CD8-positive, alpha-beta memory T cell (primary cell): Measurements from ENCODE around the gene BID. TPM values are rescaled to one million over a fixed set of nuclear protein-coding genes. Genes with fewer than 3 reads are reported as not detected.
A peak's percentile ranks its signal among the peaks of the same experiment; 100 is the strongest.

ENCODE experiments used
- CTCF ChIA-PET: fragments of 350-600 bp; sonication (Branson Sonifier 250); formaldehyde crosslinking; loops from one replicate; lab custom pipeline; 2021; ENCODE audit warnings: antibody characterized with exemption; lab: Charles Lee
- POLR2A ChIA-PET: fragments of 350-600 bp; sonication (Branson Sonifier 250); formaldehyde crosslinking; loops from one replicate; lab custom pipeline; 2021; ENCODE audit warnings: antibody characterized with exemption; lab: Charles Lee
- DNase-seq, 5 donors: peaks; one replicate each; pipeline versions ENCODE4 v3.0.0 to v3.0.0-alpha.2; 2020 to 2022; ENCODE audit warnings: mixed read lengths in 1 of 5
- H3K27ac ChIP-seq: one replicate; pipeline ENCODE4 v1.7.0; 2013; ENCODE audit warnings: low read depth, mild to moderate bottlenecking, low read length, moderate library complexity
- H3K27me3 ChIP-seq: 2 replicates; pipeline ENCODE4 v1.7.0; 2013; ENCODE audit warnings: low read length, mild to moderate bottlenecking; ENCODE audit not compliant: insufficient read depth, poor library complexity, severe bottlenecking
- H3K36me3 ChIP-seq: 2 replicates; pipeline ENCODE4 v1.7.0; 2013; ENCODE audit warnings: mild to moderate bottlenecking, low read length, moderate library complexity; ENCODE audit not compliant: insufficient read depth
- H3K4me1 ChIP-seq: 2 replicates; pipeline ENCODE4 v1.7.0; 2013; ENCODE audit warnings: mild to moderate bottlenecking, low read length, moderate library complexity; ENCODE audit not compliant: insufficient read depth
- H3K4me3 ChIP-seq: 2 replicates; pipeline ENCODE4 v1.7.0; 2013; ENCODE audit warnings: mild to moderate bottlenecking, low read length
- H3K9me3 ChIP-seq: 2 replicates; pipeline ENCODE4 v1.7.0; 2013; ENCODE audit warnings: mild to moderate bottlenecking, low read length
- H3K27ac Mint-ChIP-seq, 8 donors: one replicate each; pipeline ENCODE4 v1.8.0; 2020 to 2021; ENCODE audit warnings: mixed read lengths in 8 of 8, mild to moderate bottlenecking in 6 of 8, inconsistent platforms in 3 of 8, moderate library complexity in 3 of 8
- H3K27me3 Mint-ChIP-seq, 2 donors: one replicate each; pipeline ENCODE4 v1.8.0; 2020 to 2021; ENCODE audit warnings: mixed read lengths in 2 of 2, mild to moderate bottlenecking in 1 of 2, moderate library complexity in 1 of 2
- H3K36me3 Mint-ChIP-seq, 3 donors: one replicate each; pipeline ENCODE4 v1.8.0; 2020 to 2021; ENCODE audit warnings: mixed read lengths in 3 of 3, inconsistent platforms in 1 of 3, mild to moderate bottlenecking in 1 of 3
- H3K4me1 Mint-ChIP-seq, 3 donors: one replicate each; pipeline ENCODE4 v1.8.0; 2020 to 2021; ENCODE audit warnings: mixed read lengths in 3 of 3, inconsistent platforms in 1 of 3, mild to moderate bottlenecking in 1 of 3
- H3K4me3 Mint-ChIP-seq, 7 donors: one replicate each; pipeline ENCODE4 v1.8.0; 2020 to 2021; ENCODE audit warnings: mixed read lengths in 7 of 7, mild to moderate bottlenecking in 6 of 7, moderate library complexity in 4 of 7, inconsistent platforms in 2 of 7
- H3K9me3 Mint-ChIP-seq, 5 donors: one replicate each; pipeline ENCODE4 v1.8.0; 2020 to 2022; ENCODE audit warnings: mixed read lengths in 5 of 5, mild to moderate bottlenecking in 3 of 5, moderate library complexity in 2 of 5, inconsistent platforms in 1 of 5
- polyA plus RNA-seq: library from polyadenylated mRNA; unstranded; fragments of 300-500 nt; fragmentation: Illumina TruSeq; gene quantifications from one replicate; pipeline ENCODE4 v1.2.3, GENCODE V29; 2021
- total RNA-seq, 2 experiments: library from RNA; stranded (reverse); gene quantifications; one replicate each; pipeline ENCODE4 v1.2.3, GENCODE V29; 2021

BID gene
- total and polyA plus RNA-seq, 3 experiments from 2014 or later: 11.5 to 72.5 (median 14.1) TPM

GRCh38 chr22:17694752-17695151 lies 79.5 kb downstream of the BID start:
- Mint-ChIP-seq H3K27ac (peak overlapping the region in 2 of 8 donors; percentile 15 to 33), H3K4me3 (no peak overlapping the region), H3K36me3 (peaks cover 0 to 50% (median 17%) of the 10 kb centered on the region in 3 donors), H3K4me1 (peaks cover 7 to 12% (median 9%) of the 10 kb centered on the region in 3 donors), H3K9me3 (no peaks in the 10 kb centered on the region), H3K27me3 (no peaks in the 10 kb centered on the region)
- DNase-seq: no peak
- CTCF ChIA-PET: no interaction called here
- no peaks in the 10 kb centered on the region for H3K9me3 ChIP-seq
- no peaks in the 10 kb centered on the region for H3K27me3 ChIP-seq
- H3K4me1 ChIP-seq: no peaks in the 10 kb centered on the region
- H3K36me3 ChIP-seq: peaks cover 3% of the 10 kb centered on the region
- POLR2A ChIA-PET: no interaction called here
- no peak overlapping the region for H3K27ac ChIP-seq
- H3K4me3 ChIP-seq: no peak overlapping the region

DNA sequence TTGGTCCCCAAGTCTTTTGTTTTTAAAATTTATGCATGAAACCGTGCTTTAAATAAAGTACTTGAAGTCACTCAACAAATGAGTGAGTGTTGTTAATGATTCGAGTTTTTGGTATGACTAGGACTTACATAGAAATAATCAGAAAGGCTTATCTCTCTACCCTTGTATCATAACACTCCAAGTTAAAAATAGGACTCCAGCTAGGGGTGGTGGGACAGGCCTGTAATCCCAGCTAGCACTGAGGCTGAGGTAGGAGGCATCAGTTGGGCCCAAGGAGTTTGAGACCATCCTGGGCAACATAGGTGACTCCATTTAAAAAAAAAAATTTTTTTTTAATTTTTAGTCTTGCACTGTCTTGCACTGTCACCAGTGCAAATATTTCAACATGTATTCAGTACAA lies 80.1 kb downstream of the BID start:
- H3K4me1 ChIP-seq: no peaks in the 10 kb centered on the region
- H3K27me3 ChIP-seq: no peaks in the 10 kb centered on the region
- no peak overlapping the region for H3K27ac Mint-ChIP-seq
- no peak for DNase-seq
- H3K4me1 Mint-ChIP-seq: peaks cover 7 to 12% (median 7%) of the 10 kb centered on the region in 3 donors
- H3K27ac ChIP-seq: no peak overlapping the region
- no peak overlapping the region for H3K4me3 Mint-ChIP-seq
- H3K9me3 Mint-ChIP-seq: no peaks in the 10 kb centered on the region
- no peaks in the 10 kb centered on the region for H3K27me3 Mint-ChIP-seq
- no peak overlapping the region for H3K4me3 ChIP-seq
- POLR2A ChIA-PET: no interaction called here
- H3K9me3 ChIP-seq: no peaks in the 10 kb centered on the region
- H3K36me3 Mint-ChIP-seq: peaks cover 0 to 49% (median 14%) of the 10 kb centered on the region in 3 donors
- peaks cover 3% of the 10 kb centered on the region for H3K36me3 ChIP-seq
- CTCF ChIA-PET: no interaction called here

DNA sequence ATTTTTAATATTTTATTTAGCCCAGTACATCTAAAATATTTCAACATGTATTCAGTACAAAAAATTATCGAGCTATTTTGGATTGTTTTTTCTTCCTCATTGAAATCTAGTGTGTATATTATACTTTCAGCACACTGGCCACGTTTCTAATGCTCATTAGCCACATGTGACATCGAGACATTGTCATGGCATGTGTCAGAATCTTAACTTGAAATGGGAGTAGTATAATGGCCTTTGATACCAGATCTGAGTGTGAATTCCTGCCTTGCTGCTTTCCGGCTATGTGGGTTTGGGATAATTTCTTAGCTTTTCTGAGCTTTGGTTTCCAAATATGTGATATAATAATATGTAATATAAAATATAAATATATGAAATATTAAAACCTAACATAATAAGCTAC lies 81.4 kb downstream of the BID start:
- DNase-seq: no peak
- Histone ChIP-seq H3K27me3 (no peaks in the 10 kb centered on the region), H3K27ac (no peak overlapping the region), H3K9me3 (no peaks in the 10 kb centered on the region), H3K4me1 (no peaks in the 10 kb centered on the region), H3K36me3 (no peaks in the 10 kb centered on the region), H3K4me3 (no peak overlapping the region)
- Mint-ChIP-seq H3K4me3 (no peak overlapping the region), H3K4me1 (peaks cover 3 to 7% (median 5%) of the 10 kb centered on the region in 3 donors), H3K27ac (peak overlapping the region in 1 of 8 donors; percentile 35), H3K36me3 (peaks cover 0 to 50% (median 14%) of the 10 kb centered on the region in 3 donors), H3K27me3 (no peaks in the 10 kb centered on the region), H3K9me3 (no peaks in the 10 kb centered on the region)
- ChIA-PET CTCF (no interaction called here), POLR2A (no interaction called here)

DNA sequence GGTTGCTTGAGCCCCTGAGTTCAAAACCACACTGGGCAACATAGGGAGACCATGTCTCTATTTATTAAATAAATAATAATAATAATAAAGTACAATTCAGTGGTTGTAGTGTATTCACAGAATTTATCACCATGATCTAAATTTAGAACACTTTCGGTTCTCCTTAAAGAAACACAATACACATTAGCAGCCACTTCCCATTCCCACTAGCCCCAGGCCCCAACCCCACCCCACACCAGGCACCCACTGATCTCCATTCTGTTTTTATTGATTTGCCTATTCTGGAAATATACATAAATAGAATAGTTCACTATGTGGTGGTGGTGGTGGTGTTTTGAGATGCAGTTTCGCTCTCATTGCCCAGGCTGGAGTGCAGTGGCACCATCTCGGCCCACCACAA lies 90.0 kb downstream of the BID start:
- no peaks in the 10 kb centered on the region for H3K36me3 ChIP-seq
- H3K36me3 Mint-ChIP-seq: peaks cover 0 to 30% (median 6%) of the 10 kb centered on the region in 3 donors
- no peaks in the 10 kb centered on the region for H3K9me3 Mint-ChIP-seq
- no peaks in the 10 kb centered on the region for H3K9me3 ChIP-seq
- peak overlapping the region in 1 of 8 donors; percentile 56 for H3K27ac Mint-ChIP-seq
- CTCF ChIA-PET: no interaction called here
- no peaks in the 10 kb centered on the region for H3K27me3 Mint-ChIP-seq
- no peaks in the 10 kb centered on the region for H3K4me1 ChIP-seq
- no peak overlapping the region for H3K4me3 Mint-ChIP-seq
- no peaks in the 10 kb centered on the region for H3K27me3 ChIP-seq
- DNase-seq: no peak
- POLR2A ChIA-PET: no interaction called here
- no peak overlapping the region for H3K4me3 ChIP-seq
- H3K4me1 Mint-ChIP-seq: peaks cover 4 to 14% (median 8%) of the 10 kb centered on the region in 3 donors
- H3K27ac ChIP-seq: no peak overlapping the region

Other genes with a start within 250 kb of the BID start
- not detected for gene SLC25A18, start 211.0 kb downstream of the BID start, total RNA-seq
- gene SLC25A18, start 211.0 kb downstream of the BID start, polyA plus RNA-seq: not detected
- 10 to 100 TPM; 96.0 to 97.6 TPM for gene ATP6V1E1, start 145.7 kb downstream of the BID start, total RNA-seq
- 119 TPM for gene ATP6V1E1, start 145.7 kb downstream of the BID start, polyA plus RNA-seq
- gene BCL2L13, start 135.7 kb downstream of the BID start, total RNA-seq: 10 to 100 TPM; 39.8 to 40.1 TPM
- gene BCL2L13, start 135.7 kb downstream of the BID start, polyA plus RNA-seq: 41.1 TPM